B cell (primary cell): Measurements from ENCODE around the gene THADA. TPM values are rescaled to one million over a fixed set of nuclear protein-coding genes. Genes with fewer than 3 reads are reported as not detected.

ENCODE experiments used
- ATAC-seq: fragments of 200-7000 bp; cut with Tn5 transposase; one replicate; pipeline ENCODE4 v1.10.0; 2021; ENCODE audit warnings: low read depth, mild to moderate bottlenecking, moderate number of reproducible peaks, moderate library complexity
- CTCF ChIA-PET: fragments of 350-600 bp; sonication (Branson Sonifier 250); formaldehyde crosslinking; loops from one replicate; lab custom pipeline; 2021; ENCODE audit warnings: antibody characterized with exemption, inconsistent platforms; lab: Charles Lee
- POLR2A ChIA-PET: fragments of 350-600 bp; sonication (Branson Sonifier 250); formaldehyde crosslinking; loops from one replicate; lab custom pipeline; 2021; ENCODE audit warnings: antibody characterized with exemption; lab: Charles Lee
- DNase-seq: peaks from one replicate; pipeline ENCODE4 v3.0.0; 2013
- H2AFZ ChIP-seq: 2 replicates; pipeline ENCODE4 v1.6.1; 2012; ENCODE audit warnings: mild to moderate bottlenecking, low read depth, low read length; ENCODE audit not compliant: insufficient read depth, poor library complexity, severe bottlenecking
- H3K27ac ChIP-seq, 2 donors: 1 replicate in 1 of 2; 2 replicates in 1 of 2; pipeline ENCODE4 v1.5.1; 2012 to 2013; ENCODE audit warnings: low read length in 2 of 2, mild to moderate bottlenecking in 2 of 2, moderate library complexity in 1 of 2
- H3K27me3 ChIP-seq, 4 experiments: fragments of 200-600 bp in 1 of 4; sonication (generic) in 1 of 4; replicated peaks in 1 of 4; 1 replicate in 2 of 4; 2 replicates in 2 of 4; pipeline versions ENCODE4 v1.6.1 to v1.7.0; 2013 to 2016; ENCODE audit warnings: low read length in 3 of 4, mild to moderate bottlenecking in 2 of 4, mixed read lengths in 1 of 4, moderate library complexity in 1 of 4; ENCODE audit not compliant: insufficient read depth in 4 of 4, control insufficient read depth in 3 of 4; ENCODE audit errors: control extremely low read depth in 1 of 4
- H3K36me3 ChIP-seq, 2 experiments: replicated peaks in 1 of 2; 1 replicate in 1 of 2; 2 replicates in 1 of 2; pipeline versions ENCODE4 v1.6.1 to v1.7.1; 2013; ENCODE audit warnings: low read length in 1 of 2; ENCODE audit not compliant: insufficient read depth in 2 of 2, control insufficient read depth in 1 of 2; ENCODE audit errors: control extremely low read depth in 1 of 2, extremely low read depth in 1 of 2
- H3K4me1 ChIP-seq, 2 donors: fragments of 200-600 bp in 1 of 2; sonication (generic) in 1 of 2; 1 replicate in 1 of 2; 2 replicates in 1 of 2; pipeline versions ENCODE4 v1.5.1 to v1.6.1; 2013 to 2017; ENCODE audit warnings: low read length in 2 of 2; ENCODE audit not compliant: control insufficient read depth in 2 of 2, insufficient read depth in 2 of 2
- H3K4me2 ChIP-seq: replicated peaks from 2 replicates; pipeline ENCODE3; 2012; ENCODE audit warnings: mild to moderate bottlenecking, low read depth, low read length; ENCODE audit not compliant: poor library complexity, severe bottlenecking
- H3K4me3 ChIP-seq, 5 experiments: fragments of 200-600 bp in 1 of 5; sonication (generic) in 1 of 5; 1 replicate in 3 of 5; 2 replicates in 2 of 5; pipeline versions ENCODE4 v1.5.1 to v1.7.0; 2011 to 2016; ENCODE audit warnings: low read length in 4 of 5, mild to moderate bottlenecking in 4 of 5, low read depth in 2 of 5, control low read depth in 1 of 5, moderate library complexity in 1 of 5; ENCODE audit not compliant: insufficient read depth in 1 of 5; ENCODE audit errors: control extremely low read depth in 1 of 5, extremely low read depth in 1 of 5
- H3K79me2 ChIP-seq: fragments of 200-600 bp; sonication (generic); one replicate; pipeline ENCODE4 v1.6.0; 2016; ENCODE audit warnings: low read length; ENCODE audit not compliant: control insufficient read depth, insufficient read depth
- H3K9ac ChIP-seq: fragments of 200-600 bp; sonication (generic); 2 replicates; pipeline ENCODE4 v1.6.1; 2017; ENCODE audit warnings: mild to moderate bottlenecking, low read length, moderate library complexity
- H3K9me3 ChIP-seq, 3 donors: one replicate each; pipeline versions ENCODE4 v1.6.1 to v1.7.1; 2013; ENCODE audit warnings: low read length in 2 of 3; ENCODE audit not compliant: control insufficient read depth in 2 of 3, insufficient read depth in 1 of 3; ENCODE audit errors: control extremely low read depth in 1 of 3
- H4K20me1 ChIP-seq: 2 replicates; pipeline ENCODE4 v1.6.0; 2012; ENCODE audit warnings: mild to moderate bottlenecking, low read length; ENCODE audit not compliant: insufficient read depth, control insufficient read depth, poor library complexity, severe bottlenecking
- H3K27ac Mint-ChIP-seq: one replicate; pipeline ENCODE4 v1.8.0; 2021; ENCODE audit warnings: mixed read lengths
- H3K27me3 Mint-ChIP-seq: one replicate; pipeline ENCODE4 v1.8.0; 2021; ENCODE audit warnings: mixed read lengths
- H3K4me1 Mint-ChIP-seq: one replicate; pipeline ENCODE4 v1.8.0; 2021; ENCODE audit warnings: mixed read lengths
- H3K4me3 Mint-ChIP-seq: one replicate; pipeline ENCODE4 v1.8.0; 2021; ENCODE audit warnings: mixed read lengths
- H3K9me3 Mint-ChIP-seq: one replicate; pipeline ENCODE4 v1.8.0; 2022; ENCODE audit warnings: mixed read lengths; ENCODE audit not compliant: insufficient read depth
- CTCF ChIP-seq: fragments of 200-600 bp; IDR thresholded peaks from one replicate; pipeline ENCODE4 v1.8.0; 2022; ENCODE audit warnings: antibody characterized with exemption, mild to moderate bottlenecking
- EZH2 ChIP-seq: IDR thresholded peaks from 2 replicates; pipeline ENCODE4 v1.6.1; 2012; ENCODE audit warnings: borderline replicate concordance, low read depth, mild to moderate bottlenecking, moderate library complexity, low read length; ENCODE audit not compliant: insufficient read depth, poor library complexity, severe bottlenecking
- WGBS: methylation state at CpG from one replicate; pipeline ENCODE4 v1.1.5; 2013; ENCODE audit warnings: missing lambda C conversion rate; ENCODE audit not compliant: insufficient coverage; 5-methylcytosine and 5-hydroxymethylcytosine counted together
- intact Hi-C: fragments of 100-400 bp; cut with micrococcal nuclease; formaldehyde crosslinking; loops from one replicate; pipeline ENCODE4 v1.10.0; 2022
- polyA plus RNA-seq: library from polyadenylated mRNA; depleted of rRNA; stranded (reverse); fragments of >200 nt; gene quantifications from 2 replicates; pipeline ENCODE4 v1.2.3, GENCODE V29; 2012
- total RNA-seq, 2 donors: library from RNA; stranded (reverse); fragments of 120-200 nt in 1 of 2; gene quantifications; 1 replicate in 1 of 2; 2 replicates in 1 of 2; pipeline versions ENCODE4 v1.2.3 to v1.2.4, GENCODE V29; 2013 to 2022

Gene THADA
- total and polyA plus RNA-seq, 2 donors (not counting 1 experiment from before 2014, with no cell fraction given), result 17.6 to 48.5 TPM

- intact Hi-C loops, result no loop called here
- Histone ChIP-seq H3K4me1 (no peaks in the 10 kb centered on the region), H3K79me2 (no peaks in the 10 kb centered on the region), H3K27ac (no peak overlapping the region), H3K9me3 (no peaks in the 10 kb centered on the region), H3K4me2 (no peak overlapping the region), H3K27me3 (no peaks in the 10 kb centered on the region), H4K20me1 (no peaks in the 10 kb centered on the region), H3K36me3 (peaks cover 0 to 8% of the 10 kb centered on the region in 2 experiments), H3K9ac (no peak overlapping the region), H2AFZ (no peak overlapping the region), H3K4me3 (no peak overlapping the region)
- Mint-ChIP-seq H3K4me1 (no peaks in the 10 kb centered on the region), H3K4me3 (no peak overlapping the region), H3K27me3 (no peaks in the 10 kb centered on the region), H3K9me3 (no peaks in the 10 kb centered on the region), H3K27ac (no peak overlapping the region)
- DNase-seq (no peak), ATAC-seq (no peak)
- TF ChIP-seq EZH2 (no peak), CTCF (no peak)
- CTCF ChIA-PET, result no interaction called here
- POLR2A ChIA-PET, result no interaction called here
- WGBS, result no CpG with 5 or more reads among the region's 2 CpGs
Observed at GRCh38 chr2:43328133-43328532, 267.7 kb downstream of the THADA start.

- intact Hi-C loops, result no loop called here
- DNase-seq (no peak), ATAC-seq (no peak)
- no peaks in the 10 kb centered on the region for H3K36me3 ChIP-seq
- no peaks in the 10 kb centered on the region for H3K9me3 ChIP-seq
- no peaks in the 10 kb centered on the region for H3K79me2 ChIP-seq
- Mint-ChIP-seq H3K9me3 (no peaks in the 10 kb centered on the region), H3K27me3 (no peaks in the 10 kb centered on the region), H3K4me3 (no peak overlapping the region), H3K4me1 (no peaks in the 10 kb centered on the region), H3K27ac (no peak overlapping the region)
- no peaks in the 10 kb centered on the region for H3K4me1 ChIP-seq
- no peak overlapping the region for H3K27ac ChIP-seq
- ChIA-PET POLR2A (no interaction called here), CTCF (interaction anchor here (1.2 kb wide), 1 partner anchor 98 kb away, joined by 3 read pairs; no protein-coding TSS in a partner anchor)
- 88% methylated on average over 1 of the region's 1 CpG for WGBS
- TF ChIP-seq EZH2 (no peak), CTCF (no peak)
- H3K27me3 ChIP-seq, result no peaks in the 10 kb centered on the region
- H3K4me3 ChIP-seq, result no peak overlapping the region
- no peak overlapping the region for H3K9ac ChIP-seq
- no peaks in the 10 kb centered on the region for H4K20me1 ChIP-seq
- no peak overlapping the region for H2AFZ ChIP-seq
- no peak overlapping the region for H3K4me2 ChIP-seq
Observed at GRCh38 chr2:43327119-43327518, 268.7 kb downstream of the THADA start.
